Tibial artery (tissue), 4 donors: ENCODE measurements around the gene KCNMA1.
A peak's percentile ranks its signal among the peaks of the same experiment; 100 is the strongest.

Experiments
- DNase-seq, 2 donors: peaks; one replicate each; pipeline ENCODE4 v3.0.0-alpha.2; 2019
- H3K27ac ChIP-seq, 2 donors: fragments of 200-600 bp; sonication (generic) in 1 of 2; 1 replicate in 1 of 2; 2 replicates in 1 of 2; pipeline ENCODE4 v1.5.1; 2018 to 2019; ENCODE audit warnings: mild to moderate bottlenecking in 1 of 2
- H3K27me3 ChIP-seq, 2 donors: fragments of 200-600 bp; sonication (generic) in 1 of 2; one replicate each; pipeline versions ENCODE4 v1.5.1 to v1.6.0; 2016 to 2019
- H3K36me3 ChIP-seq, 3 donors: fragments of 200-600 bp; sonication (generic) in 2 of 3; one replicate each; pipeline ENCODE4 v1.5.1; 2016 to 2019; ENCODE audit warnings: mild to moderate bottlenecking in 2 of 3
- H3K4me1 ChIP-seq, 4 donors: fragments of 200-600 bp; sonication (generic) in 2 of 4; 1 replicate in 3 of 4; 2 replicates in 1 of 4; pipeline ENCODE4 v1.5.1; 2016 to 2019
- H3K4me3 ChIP-seq, 2 donors: fragments of 200-600 bp; sonication (generic) in 1 of 2; 1 replicate in 1 of 2; 2 replicates in 1 of 2; pipeline ENCODE4 v1.5.1; 2018 to 2019; ENCODE audit warnings: mild to moderate bottlenecking in 2 of 2
- H3K9me3 ChIP-seq, 3 donors: fragments of 200-600 bp; sonication (generic) in 1 of 3; one replicate each; pipeline ENCODE4 v1.5.1; 2016 to 2019
- intact Hi-C: fragments of 100-400 bp; cut with DNase I; formaldehyde crosslinking; loops from one replicate; pipeline ENCODE4 v1.15.0; 2023; ENCODE audit warnings: low total_unique reads
- TF ChIP-seq, protein P1 (sequence below), 2 experiments: fragments of 200-600 bp in 1 of 2; fragments of 450-650 bp in 1 of 2; IDR thresholded peaks; one replicate each; pipeline ENCODE4 v1.5.1; 2017 to 2019; ENCODE audit warnings: antibody characterized with exemption in 2 of 2, mild to moderate bottlenecking in 1 of 2, moderate library complexity in 1 of 2

The KCNMA1 gene

DNA sequence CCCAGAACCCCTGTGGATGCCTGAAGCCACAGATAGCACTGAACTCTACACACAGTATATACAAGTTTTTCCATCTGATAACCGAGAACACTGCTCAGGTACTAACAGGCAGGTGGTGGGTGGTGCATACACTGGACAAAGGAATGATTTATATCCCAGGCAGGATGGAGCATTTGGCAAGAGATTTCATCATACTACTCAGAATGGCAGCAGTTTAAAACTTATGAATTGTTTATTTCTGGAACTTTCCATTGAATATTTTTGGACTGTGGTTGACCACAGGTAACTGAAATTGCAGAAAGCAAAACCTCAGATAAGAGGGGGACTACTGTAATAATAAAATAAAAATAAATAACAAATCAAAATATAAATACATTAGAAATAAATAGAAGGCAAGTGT is 10.9 kb upstream of the KCNMA1 start:
- H3K27me3 ChIP-seq: peaks cover 0 to 10% of the 10 kb centered on the region in 2 donors
- H3K9me3 ChIP-seq: peaks cover 0 to 7% (median 0%) of the 10 kb centered on the region in 3 donors
- no peak overlapping the region for H3K27ac ChIP-seq
- no peak for DNase-seq
- intact Hi-C loops: no loop called here
- H3K4me1 ChIP-seq: no peaks in the 10 kb centered on the region
- TF ChIP-seq, protein P1, sequence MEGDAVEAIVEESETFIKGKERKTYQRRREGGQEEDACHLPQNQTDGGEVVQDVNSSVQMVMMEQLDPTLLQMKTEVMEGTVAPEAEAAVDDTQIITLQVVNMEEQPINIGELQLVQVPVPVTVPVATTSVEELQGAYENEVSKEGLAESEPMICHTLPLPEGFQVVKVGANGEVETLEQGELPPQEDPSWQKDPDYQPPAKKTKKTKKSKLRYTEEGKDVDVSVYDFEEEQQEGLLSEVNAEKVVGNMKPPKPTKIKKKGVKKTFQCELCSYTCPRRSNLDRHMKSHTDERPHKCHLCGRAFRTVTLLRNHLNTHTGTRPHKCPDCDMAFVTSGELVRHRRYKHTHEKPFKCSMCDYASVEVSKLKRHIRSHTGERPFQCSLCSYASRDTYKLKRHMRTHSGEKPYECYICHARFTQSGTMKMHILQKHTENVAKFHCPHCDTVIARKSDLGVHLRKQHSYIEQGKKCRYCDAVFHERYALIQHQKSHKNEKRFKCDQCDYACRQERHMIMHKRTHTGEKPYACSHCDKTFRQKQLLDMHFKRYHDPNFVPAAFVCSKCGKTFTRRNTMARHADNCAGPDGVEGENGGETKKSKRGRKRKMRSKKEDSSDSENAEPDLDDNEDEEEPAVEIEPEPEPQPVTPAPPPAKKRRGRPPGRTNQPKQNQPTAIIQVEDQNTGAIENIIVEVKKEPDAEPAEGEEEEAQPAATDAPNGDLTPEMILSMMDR (IDR thresholded peaks at IDR 0.05): no peak
- H3K36me3 ChIP-seq: no peaks in the 10 kb centered on the region
- H3K4me3 ChIP-seq: no peak overlapping the region

- DNase-seq: no peak
- intact Hi-C loops: no loop called here
- TF ChIP-seq, protein P1 (IDR thresholded peaks at IDR 0.05): no peak
Measured at GRCh38 chr10:77647543-77648293, 10.1 kb upstream of the KCNMA1 start.

GRCh38 chr10:77644557-77645243 is 7.1 kb upstream of the KCNMA1 start:
- Histone ChIP-seq H3K4me3 (no peak overlapping the region), H3K9me3 (no peaks in the 10 kb centered on the region), H3K27me3 (peaks cover 0 to 10% of the 10 kb centered on the region in 2 donors), H3K36me3 (no peaks in the 10 kb centered on the region), H3K4me1 (peaks cover 0 to 24% (median 20%) of the 10 kb centered on the region in 4 donors), H3K27ac (no peak overlapping the region)
- TF ChIP-seq, protein P1 (IDR thresholded peaks at IDR 0.05): no peak
- intact Hi-C loops: no loop called here
- DNase-seq: no peak

More at GRCh38 chr10:77647543-77648293, 10.1 kb upstream of the KCNMA1 start:
- H3K9me3 ChIP-seq: peaks cover 0 to under 1% (median 0%) of the 10 kb centered on the region in 3 donors
- no peaks in the 10 kb centered on the region for H3K36me3 ChIP-seq
- H3K27ac ChIP-seq: no peak overlapping the region
- H3K4me3 ChIP-seq: no peak overlapping the region
- no peaks in the 10 kb centered on the region for H3K4me1 ChIP-seq
- peaks cover 0 to 10% of the 10 kb centered on the region in 2 donors for H3K27me3 ChIP-seq

GRCh38 chr10:77643795-77644468 is 6.3 kb upstream of the KCNMA1 start:
- Histone ChIP-seq H3K4me1 (peaks cover 0 to 31% (median 26%) of the 10 kb centered on the region in 4 donors), H3K27ac (no peak overlapping the region), H3K27me3 (peaks cover 0 to 10% of the 10 kb centered on the region in 2 donors), H3K4me3 (no peak overlapping the region), H3K36me3 (no peaks in the 10 kb centered on the region), H3K9me3 (no peaks in the 10 kb centered on the region)
- TF ChIP-seq, protein P1 (IDR thresholded peaks at IDR 0.05): peak; percentile 45 to 53
- intact Hi-C loops: loop anchor here (2.0 kb wide), 1 partner anchor 469 kb away; no protein-coding TSS in a partner anchor
- no peak for DNase-seq

DNA sequence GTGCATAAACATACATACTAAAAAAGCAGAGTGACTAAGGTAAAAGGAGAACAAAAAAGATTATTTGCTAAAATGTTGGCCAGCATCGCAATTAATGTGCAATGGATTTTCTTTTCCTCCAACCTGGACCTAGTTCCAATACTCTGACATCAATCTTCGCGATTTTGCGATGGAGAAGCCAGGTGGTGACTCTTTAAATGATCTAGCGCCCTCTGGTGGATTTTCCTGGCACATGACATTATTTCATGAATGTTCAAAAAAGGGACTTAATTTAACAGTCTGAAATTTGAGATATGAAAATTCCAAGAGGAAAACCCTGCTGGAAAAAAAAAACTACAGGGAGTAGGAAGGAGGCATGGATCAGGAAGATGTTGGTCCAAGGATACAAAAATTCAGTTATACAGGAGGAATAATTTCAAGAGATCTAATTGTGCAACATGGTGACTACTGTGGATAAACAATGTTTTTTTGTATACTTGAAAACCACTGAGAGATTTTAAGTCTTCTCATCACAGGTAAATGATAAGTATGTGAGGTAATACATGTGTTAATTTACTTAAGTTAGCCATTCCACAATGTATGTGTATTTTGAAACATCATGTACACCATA is 4.3 kb upstream of the KCNMA1 start:
- H3K36me3 ChIP-seq: no peaks in the 10 kb centered on the region
- peaks cover 0 to 38% (median 34%) of the 10 kb centered on the region in 4 donors for H3K4me1 ChIP-seq
- TF ChIP-seq, protein P1 (IDR thresholded peaks at IDR 0.05): peak; percentile 79 to 94
- DNase-seq: peak in 1 of 2 donors; percentile 82
- no peaks in the 10 kb centered on the region for H3K27me3 ChIP-seq
- H3K27ac ChIP-seq: peak overlapping the region; percentile 88 to 94
- no peak overlapping the region for H3K4me3 ChIP-seq
- intact Hi-C loops: loop anchor here (2.0 kb wide), 2 partner anchors 249 to 467 kb away; no protein-coding TSS in a partner anchor
- H3K9me3 ChIP-seq: no peaks in the 10 kb centered on the region
